Stimulated activated CD4-positive, alpha-beta T cell treated with anti-CD3 and anti-CD28 coated beads, Interleukin-2, amount 100 ng/mL, for 24 hours (primary cell): Measurements from ENCODE around the gene RTN4RL2.
A peak's percentile ranks its signal among the peaks of the same experiment; 100 is the strongest.

Experiments
- DNase-seq, 2 donors: peaks; one replicate each; pipeline ENCODE4 v3.0.0-alpha.2; 2020

Gene RTN4RL2

GRCh38 chr11:57481915-57482781 is 21.8 kb downstream of the RTN4RL2 start:
- DNase-seq = no peak

- peak; percentile 75 to 79 for DNase-seq
Observed at GRCh38 chr11:57482782-57483561, 22.6 kb downstream of the RTN4RL2 start.

GRCh38 chr11:57483562-57483918 is 23.2 kb downstream of the RTN4RL2 start:
- no peak for DNase-seq

GRCh38 chr11:57484141-57484710 is 23.9 kb downstream of the RTN4RL2 start:
- no peak for DNase-seq

GRCh38 chr11:57485217-57485990 is 25.1 kb downstream of the RTN4RL2 start:
- DNase-seq = no peak

GRCh38 chr11:57487021-57487778 is 26.9 kb downstream of the RTN4RL2 start:
- DNase-seq = no peak

- DNase-seq = no peak
Observed at GRCh38 chr11:57487920-57488659, 27.8 kb downstream of the RTN4RL2 start.

GRCh38 chr11:57490456-57491248 is 30.3 kb downstream of the RTN4RL2 start:
- no peak for DNase-seq

GRCh38 chr11:57491371-57492061 is 31.2 kb downstream of the RTN4RL2 start:
- DNase-seq = peak; percentile 57 to 73

GRCh38 chr11:57493507-57494503 is 33.5 kb downstream of the RTN4RL2 start:
- peak; percentile 78 to 80 for DNase-seq

- DNase-seq = no peak
Observed at GRCh38 chr11:57496109-57496820, 35.9 kb downstream of the RTN4RL2 start.

- no peak for DNase-seq
Observed at GRCh38 chr11:57497303-57498247, 37.2 kb downstream of the RTN4RL2 start.

- DNase-seq = no peak
Observed at GRCh38 chr11:57498540-57498939, 38.2 kb downstream of the RTN4RL2 start.

- DNase-seq = peak; percentile 29 to 64
Observed at GRCh38 chr11:57499413-57499982, 39.2 kb downstream of the RTN4RL2 start.

GRCh38 chr11:57499983-57500461 is 39.7 kb downstream of the RTN4RL2 start:
- DNase-seq = no peak

GRCh38 chr11:57500515-57500914 is 40.2 kb downstream of the RTN4RL2 start:
- DNase-seq = no peak
